HG02623 (cell line): ENCODE measurements around the gene PLA2G12A.

Experiments used
- ATAC-seq: cut with Tn5 transposase; IDR thresholded peaks from one replicate; pipeline ENCODE4 v1.9.1; 2021; ENCODE audit warnings: moderate library complexity; ENCODE audit not compliant: unreplicated experiment

The PLA2G12A gene

DNA sequence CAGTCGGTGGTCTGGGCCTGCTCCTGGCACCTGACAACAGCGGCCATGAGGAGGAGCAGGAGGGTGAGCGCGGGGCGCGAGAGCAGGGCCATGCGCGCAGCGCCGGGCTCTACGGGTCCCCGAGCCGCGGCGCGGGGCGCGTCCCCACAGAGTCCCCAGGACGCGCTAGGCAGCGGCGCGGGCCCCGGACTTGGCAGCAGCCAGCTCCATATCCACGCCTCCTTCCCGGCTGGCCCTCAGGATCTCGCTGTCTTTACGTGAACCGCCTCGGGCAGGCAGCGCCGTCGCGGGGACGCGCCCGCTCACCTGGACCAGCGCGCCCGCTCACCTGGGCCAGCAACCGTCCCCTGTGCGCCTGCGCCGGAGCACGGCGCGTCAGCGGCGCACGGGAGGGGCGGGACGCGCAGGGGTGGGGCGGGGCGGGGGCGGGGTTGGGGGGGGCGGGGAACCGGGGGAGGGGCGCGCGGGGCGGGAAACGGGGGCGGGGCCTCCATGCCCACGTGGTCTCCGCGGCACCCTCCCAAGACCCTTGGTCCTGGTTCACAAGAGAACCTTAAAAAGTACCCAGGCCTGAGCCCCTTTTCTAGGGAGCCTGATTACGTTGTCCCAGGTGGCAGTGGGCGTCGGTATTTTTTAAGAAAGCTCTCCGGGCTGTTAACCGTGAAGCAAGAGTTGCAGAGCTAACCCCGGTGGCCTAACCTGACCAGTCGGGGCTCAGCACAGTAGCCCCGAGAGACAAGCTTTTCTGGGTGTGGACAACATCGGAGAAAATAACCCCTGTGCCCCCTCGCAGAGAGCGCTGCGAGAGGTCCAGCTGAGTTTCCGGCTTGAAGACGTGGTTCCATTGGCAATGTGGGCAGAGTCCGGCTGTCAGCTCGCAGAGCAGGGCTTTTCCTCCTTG, at the start of gene PLA2G12A:
Gene PLA2G12A, minus strand, starts transcription at position 353 of the 901 bp plus-strand sequence. Its CDS starts 261 bp downstream, at position 92.
- peak; percentile 84 for ATAC-seq

DNA sequence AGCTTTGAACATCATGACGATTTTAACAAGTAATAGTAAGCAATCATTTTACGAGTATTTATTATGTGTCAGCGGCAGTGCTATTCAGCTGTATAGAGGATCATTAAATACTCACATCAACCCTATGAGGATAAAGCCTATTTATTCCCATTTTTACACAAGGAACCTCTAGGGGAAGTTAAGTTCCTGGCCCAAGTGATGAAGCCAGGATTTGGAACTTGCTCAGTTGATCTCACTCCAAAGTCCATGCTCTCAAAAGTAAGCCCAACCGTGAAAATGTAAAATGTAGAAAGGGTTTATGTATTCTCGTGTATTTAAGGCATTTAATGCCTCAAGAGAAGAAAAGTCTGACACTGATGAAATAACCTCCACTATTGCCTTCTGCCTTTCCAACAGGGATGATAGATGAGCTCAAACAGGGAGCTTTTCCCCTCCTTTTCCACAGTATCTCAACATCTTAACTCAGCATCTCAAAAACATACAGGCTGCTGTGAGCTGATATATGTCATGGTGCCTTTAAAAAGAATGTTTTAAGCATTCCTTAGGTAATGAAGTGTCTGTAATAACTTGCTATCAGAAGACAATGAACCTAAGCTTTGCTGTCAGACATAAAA, 35.0 kb upstream of the PLA2G12A start:
- ATAC-seq, result no peak

DNA sequence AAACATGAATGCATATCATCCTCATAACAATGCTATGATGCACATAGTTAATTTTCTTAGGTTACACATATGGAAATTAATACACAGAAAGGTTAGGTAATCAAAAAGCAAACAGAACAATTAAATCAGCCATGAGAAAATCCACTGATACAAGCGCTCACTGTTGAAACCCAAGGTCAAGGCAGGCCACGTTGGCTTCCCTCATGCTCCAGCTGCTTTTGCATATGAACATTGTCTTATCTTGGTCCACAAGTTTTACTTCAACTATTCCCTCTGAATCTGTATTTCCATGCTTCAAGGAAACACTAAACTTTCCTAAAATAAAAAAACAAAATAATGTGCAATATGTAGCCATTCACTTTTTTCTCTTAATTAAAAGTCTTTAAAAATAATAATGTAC, 34.5 kb upstream of the PLA2G12A start:
- no peak for ATAC-seq

DNA sequence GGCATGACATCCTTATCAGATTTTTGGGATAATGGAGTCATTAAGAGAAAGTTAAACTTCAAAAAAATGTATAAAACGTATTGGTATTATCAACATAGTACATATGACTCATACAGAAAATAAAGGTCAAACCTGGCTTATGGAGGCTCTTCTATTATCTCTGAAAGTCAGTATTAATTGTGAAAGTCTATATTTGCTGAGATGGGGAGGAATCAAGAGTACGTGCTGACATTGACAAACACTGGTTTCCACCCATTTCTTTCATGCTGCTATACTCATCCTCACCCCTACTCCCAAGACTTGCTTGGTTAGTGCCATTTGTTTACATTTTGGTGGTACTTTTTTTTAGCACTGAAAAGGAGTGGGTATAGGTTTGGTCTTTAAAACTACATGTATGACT, 30.8 kb upstream of the PLA2G12A start:
- no peak for ATAC-seq

DNA sequence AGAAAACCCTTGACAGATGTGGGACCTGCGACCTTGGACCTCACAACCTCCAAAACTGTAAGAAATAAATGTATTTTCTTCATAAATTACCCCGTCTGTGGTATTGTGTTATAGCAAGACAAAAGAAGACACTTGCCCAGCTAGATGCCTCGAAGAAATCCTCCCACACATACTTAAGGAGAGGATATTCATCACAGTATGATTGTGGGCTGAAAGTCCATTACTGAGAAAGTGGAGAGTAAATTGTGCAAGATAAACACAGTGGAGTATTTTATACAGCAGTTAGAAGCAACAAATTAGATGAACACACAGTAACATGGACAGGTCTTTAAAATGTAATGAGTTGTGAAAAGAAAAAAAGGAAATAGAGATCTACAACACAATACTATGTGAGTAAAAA, 25.8 kb upstream of the PLA2G12A start:
- no peak for ATAC-seq

DNA sequence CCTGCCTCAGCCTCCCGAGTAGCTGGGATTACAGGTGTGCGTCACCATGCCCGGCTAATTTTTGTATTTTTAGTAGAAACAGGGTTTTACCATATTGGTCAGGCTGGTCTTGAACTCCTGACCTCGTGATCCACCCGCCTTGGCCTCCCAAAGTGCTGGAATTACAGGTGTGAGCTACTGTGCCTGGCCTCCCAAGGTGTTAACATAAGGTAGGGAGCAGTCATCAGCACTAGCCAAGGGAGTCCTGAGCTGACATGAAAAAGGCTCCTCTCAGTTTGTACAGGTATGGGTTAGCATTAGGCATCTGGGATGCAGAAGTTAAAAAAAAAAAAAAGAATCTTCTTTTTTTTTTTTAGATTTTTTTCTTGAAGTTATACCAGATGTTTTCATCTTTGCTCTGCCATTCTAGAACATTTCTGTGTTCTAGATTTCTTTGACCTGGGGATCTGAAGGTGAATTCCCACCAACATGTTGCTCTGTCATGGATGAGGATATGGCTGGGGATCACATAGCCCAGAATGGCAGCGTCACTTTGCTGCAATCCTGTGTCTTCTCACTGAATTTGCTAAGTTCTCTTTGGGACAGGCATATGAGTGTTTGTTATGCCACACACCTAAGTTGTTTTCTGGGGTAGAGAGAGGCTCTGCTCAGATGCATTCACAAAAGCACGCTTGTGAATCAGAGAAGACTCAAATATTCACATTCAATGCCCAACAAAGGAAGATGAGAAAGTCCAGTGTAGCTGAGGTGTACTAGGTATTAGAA, 24.4 kb upstream of the PLA2G12A start:
- no peak for ATAC-seq

DNA sequence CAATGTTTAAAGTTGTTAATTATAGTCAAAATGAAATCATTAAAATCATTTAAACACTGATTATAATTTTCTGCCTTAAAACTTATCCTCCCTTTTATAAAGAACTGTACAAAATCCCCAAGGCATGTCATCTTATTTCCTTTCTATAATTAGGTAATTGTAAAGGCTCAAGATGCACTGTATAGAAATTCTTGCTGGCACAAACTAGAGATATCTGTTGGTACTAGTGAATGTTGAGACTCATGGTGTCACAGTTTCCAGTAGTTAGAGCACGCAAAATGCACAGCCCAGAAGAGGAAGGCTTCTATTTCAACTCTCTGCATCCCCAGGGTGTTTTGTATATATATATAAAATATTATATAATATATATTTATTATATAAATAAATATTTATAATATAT, 22.7 kb upstream of the PLA2G12A start:
- no peak for ATAC-seq

DNA sequence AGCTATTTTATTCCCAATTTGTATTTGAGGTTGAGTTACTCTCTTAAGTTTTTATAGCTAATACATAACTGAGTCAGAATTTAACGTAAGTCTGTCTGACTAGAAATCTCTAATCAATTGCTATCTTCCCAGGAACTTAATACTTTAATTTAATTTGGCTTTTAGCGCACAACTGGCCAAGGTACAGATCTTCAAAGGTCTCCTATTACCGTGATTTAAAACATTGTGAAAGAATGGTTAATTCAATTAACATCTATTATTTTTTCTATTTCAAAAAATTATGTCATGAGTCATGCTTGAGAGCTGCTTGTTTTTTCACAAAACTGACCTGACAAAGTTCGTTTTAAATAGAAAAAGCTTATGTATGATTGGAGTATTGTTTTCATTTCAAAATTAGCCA, 22.0 kb upstream of the PLA2G12A start:
- no peak for ATAC-seq

DNA sequence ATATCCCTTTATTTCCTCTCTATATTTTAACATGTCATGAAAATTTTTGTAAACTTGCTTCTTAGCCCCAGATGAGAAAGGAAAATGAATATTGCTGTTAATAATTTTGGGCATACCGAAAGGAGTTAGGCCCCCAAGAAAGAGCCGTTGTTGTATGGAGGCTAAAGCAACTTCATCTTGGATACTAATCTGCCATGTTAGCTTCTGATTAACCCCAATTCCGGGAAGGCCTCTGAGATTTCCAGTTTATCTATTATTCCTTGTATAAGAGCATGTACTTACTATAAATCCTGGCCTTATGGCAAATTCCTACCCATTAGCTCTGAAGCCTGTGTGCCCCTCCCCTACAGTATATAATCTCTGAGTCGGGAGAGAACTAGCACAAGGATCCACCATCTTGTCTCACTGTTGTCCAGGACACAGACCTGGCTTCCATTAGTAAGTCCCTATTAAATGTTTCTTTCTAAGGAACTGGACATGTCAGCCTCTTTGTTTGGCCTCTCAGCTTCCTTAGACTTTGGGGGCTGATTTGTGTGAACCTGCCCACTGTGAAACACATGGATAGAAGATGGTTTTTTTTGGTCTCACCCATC, 20.9 kb upstream of the PLA2G12A start:
- no peak for ATAC-seq

DNA sequence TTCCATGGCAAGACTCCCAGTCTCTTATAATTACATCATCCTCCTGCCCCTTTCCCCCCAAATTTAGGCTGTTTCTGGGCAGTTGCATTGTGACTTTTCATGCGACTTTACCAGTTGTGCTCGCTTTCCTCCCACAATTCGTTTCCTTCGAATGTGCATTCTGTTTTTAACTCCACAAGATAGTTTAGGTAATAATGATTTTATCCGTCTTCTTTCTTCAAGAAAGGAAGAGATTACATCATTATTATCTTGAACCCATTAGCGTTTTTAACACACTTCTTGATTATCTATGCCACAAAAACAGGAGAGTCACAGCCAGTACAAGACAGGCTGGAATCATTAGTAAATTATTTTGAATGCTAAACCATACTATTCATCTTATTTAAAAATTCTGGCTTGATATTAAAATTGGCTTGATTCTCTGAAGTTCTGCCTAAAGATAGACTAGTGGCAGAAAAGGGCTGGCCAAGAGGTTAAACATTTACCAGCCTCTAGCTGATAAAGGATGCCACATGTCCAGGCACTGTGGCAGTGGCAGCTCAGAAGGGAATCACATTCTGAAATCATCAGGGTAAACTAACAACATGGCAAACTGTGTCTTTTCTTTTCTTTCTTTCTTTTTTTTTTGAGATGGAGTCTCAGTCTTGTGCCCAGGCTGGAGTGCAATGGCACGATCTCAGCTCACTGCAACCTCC, 19.7 kb upstream of the PLA2G12A start:
- no peak for ATAC-seq

DNA sequence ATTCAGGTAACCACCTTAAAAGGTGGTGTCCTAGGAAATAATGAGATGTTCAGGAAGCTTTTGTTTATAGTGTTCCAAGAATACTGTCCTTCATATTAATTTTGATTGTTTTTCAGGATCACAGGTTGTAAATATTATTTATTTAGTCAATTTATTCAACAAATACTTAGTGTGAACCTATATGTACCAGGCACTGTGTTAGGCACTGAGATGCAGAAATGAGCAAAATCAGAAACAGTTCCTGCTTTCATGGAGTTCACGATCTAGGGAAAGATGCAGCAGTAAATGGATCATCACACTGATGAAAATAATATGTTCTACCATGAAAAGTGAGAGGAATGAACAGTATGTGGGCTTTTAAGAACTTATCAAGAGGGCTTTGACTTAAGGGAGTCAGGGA, 18.2 kb upstream of the PLA2G12A start:
- no peak for ATAC-seq

DNA sequence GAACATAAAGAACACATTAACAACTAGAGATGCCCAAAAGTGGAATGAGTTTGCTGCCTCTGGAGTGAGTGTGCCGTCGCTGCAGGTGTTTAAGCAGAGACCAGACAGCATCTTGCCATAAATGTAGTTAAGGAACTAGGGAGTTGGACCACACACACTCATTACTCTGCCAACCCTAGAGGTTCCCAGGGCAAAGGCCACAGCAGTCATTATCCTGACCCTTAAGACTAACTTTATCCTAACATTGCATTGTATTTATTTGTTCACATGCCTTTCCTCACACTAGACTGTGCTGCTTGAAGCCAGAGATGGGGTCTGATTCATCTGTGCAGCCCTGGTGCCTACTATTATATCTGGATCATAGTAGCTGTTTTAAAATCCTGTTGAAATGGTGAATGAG, 16.9 kb upstream of the PLA2G12A start:
- ATAC-seq, result no peak

DNA sequence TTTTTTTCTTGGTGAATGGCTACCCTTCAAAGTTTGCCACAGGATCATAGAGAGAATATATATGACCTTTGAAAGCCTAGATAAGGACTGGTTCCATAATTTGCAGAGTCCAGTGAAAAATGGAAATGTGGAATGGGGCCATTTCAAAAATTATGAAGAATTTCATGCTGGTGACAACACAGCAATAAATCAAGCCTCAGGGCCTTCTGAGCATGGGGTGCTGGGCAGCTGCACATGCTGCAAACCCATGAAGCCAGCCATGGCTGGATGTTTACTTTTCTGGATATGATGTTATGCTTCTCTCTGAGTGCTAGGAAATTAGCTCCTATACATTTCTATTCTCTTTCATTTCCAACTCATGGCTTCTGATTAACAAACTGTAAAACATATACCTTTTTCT, 16.0 kb upstream of the PLA2G12A start:
- no peak for ATAC-seq

DNA sequence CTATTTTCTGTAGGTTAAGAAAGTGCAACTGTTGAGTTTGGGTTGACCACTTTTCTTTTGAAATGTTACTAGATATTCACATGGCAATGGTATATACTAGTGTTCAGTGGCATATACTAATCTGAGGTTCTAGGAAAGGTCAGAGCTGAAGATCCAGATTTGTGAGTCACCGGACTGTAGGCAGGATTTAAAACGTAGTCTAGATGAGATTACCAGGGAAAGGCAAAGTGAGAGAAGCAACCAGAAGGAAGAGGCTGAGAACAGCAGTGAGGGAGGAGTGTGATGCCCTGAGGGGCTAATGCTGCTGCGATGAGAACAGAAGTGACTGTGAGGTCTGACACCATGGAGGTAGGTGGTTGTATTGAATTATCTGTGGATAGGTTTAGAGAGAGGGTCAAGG, 9.7 kb upstream of the PLA2G12A start:
- ATAC-seq, result no peak

DNA sequence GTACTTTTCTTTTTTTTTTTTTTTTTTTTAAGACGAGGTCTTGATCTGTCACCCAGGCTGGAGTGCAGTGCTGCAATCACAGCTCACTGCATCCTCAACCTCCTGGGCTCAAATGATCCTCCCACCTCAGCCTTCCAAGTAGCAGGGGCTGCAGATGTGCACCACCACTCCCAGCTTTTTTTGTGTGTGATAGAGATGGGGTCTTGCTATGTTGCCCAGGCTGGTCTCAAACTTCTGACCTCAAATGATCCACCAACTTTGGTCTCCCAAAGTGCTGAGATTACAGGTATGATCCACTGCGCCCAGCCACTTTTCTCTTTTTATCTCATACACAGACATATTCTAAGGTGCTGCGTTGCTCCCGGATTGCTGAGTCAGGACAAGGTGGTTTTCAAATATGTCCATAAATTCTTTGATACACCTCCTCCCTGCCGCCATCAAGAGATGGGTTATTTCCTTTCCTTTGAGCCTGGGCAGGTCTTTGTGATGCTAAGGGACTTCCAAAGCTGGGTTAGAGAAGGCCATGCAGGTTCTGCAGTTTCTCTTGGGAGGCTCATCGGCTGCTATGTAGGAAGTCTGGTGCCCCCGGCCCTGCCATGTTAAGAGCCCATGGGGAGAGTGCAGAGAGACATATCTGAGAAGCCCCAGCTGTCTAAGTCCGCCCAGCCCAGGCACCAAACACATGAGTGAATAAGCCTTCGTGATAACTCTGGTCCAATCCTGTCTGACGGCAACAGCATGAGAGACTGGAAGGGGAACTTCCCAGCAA, 8.4 kb upstream of the PLA2G12A start:
- no peak for ATAC-seq

DNA sequence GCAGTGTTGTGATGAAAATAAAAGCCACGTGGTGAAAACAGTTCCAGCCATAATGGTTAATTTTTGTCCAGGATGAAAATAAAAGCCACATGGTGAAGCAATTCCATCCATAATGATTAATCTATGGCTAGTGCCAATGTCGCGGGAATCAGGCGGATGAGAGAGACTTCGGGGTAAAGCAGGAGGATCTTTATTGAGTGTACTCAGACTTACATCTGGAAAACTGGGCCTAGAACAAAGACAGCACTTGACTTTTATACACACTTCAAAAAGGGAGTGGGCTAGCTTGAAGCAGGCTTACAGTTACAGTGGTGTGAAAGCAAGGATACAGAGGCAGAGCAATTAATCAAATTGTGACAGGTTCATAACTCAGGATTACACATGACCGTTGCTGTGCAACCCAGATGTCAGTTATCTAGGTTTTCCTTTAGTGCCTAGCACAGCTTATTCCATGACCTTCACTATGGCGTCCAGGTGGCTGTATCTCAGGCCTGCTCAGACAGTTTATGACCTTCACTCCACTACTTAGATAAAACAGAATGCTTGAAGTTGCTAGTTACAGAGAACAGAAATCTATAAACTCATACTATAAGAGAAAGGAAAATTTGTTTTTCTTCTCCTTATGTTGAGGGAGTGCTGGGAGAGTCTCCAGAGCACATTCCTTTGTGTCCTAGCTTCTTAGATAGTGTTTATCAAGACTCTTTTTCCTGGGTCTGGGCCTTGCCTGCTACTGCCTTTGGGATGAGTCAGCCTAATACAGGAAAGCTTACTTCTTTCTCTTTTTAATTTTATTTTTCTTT, 5.9 kb upstream of the PLA2G12A start:
- no peak for ATAC-seq

DNA sequence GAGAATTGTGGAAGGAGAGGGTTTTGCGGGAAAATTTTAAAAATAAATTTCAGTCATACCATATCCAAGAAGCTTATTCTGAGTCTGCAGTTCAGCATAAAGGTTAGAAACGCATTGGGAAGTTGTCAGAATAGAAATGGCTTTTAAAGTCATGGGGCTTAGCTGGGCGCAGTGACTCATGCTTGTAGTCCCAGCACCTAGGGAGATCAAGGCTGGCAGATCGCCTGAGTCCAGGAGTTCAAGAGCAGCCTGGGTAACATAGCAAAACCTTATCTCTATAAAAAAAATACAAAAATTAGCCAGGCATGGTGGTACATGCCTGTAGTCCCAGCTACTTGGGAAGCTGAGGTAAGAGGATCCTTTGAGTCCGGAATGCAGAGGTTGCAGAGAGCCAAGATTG, 3.9 kb upstream of the PLA2G12A start:
- ATAC-seq, result no peak

DNA sequence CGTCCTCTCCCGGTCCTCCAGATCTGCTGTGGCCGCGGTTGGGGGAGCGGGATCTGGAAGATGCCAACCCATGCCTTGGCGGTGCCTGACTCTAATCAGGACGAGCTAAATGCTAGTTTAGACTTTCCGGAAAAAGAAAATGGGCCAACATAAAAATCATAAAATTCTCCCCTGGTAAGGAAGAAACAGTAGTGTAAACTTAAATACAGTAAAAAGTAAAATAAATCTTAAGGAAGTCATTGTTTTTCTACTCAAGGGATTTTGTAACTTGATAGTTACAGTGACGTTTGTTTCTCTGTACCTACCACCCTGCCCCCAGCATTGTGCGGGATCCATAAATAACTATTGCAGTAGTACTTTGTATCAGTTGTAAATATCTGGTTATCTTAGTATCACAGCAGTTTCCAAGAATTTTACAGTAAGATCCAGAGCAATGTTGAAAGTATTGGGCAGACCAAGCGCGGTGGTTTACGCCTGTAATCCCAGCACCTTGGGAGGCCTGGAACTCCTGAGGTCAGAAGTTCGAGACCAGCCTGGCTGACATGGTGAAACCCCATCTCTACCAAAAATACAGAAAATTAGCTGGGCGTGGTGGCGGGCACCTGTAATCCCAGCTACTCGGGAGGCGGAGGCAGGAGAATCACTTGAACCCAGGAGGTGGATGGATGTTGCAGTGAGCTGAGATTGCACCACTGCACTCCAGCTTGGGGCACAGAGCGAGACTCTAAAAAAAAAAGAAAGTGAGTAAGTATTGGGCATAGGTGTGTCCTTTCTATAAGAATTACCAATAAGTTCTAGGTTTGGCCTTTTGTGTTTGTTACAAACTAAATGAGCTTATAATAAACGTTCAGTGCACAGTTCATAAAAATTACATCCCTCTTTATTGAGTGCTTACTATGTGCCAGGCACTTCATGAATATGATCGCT, 1.0 kb upstream of the PLA2G12A start:
- no peak for ATAC-seq
